Measurements from ENCODE around the gene PCNA. TPM values are rescaled to one million over a fixed set of nuclear protein-coding genes. Genes with fewer than 3 reads are reported as not detected.

The PCNA gene
- total and polyA plus RNA-seq, 12 donors = 23.5 to 106 (median 48.6) TPM

- intact Hi-C loops (cut with DNase I) = no loop called here
- Histone ChIP-seq H3K27me3 (no peaks in the 10 kb centered on the region), H3K4me3 (no peak overlapping the region), H3K4me1 (replicated peaks in 1 of 2) (peaks cover 23 to 24% of the 10 kb centered on the region in 2 donors), H3K27ac (no peak overlapping the region), H3K9me3 (replicated peaks in 1 of 3) (no peaks in the 10 kb centered on the region), H3K36me3 (replicated peaks in 1 of 2) (no peaks in the 10 kb centered on the region)
- 83 to 91% (median 87%) methylated on average over 8 of the region's 8 CpGs for WGBS, 4 donors
- TF ChIP-seq CTCF (IDR thresholded peaks at IDR 0.05) (no peak), POLR2A (IDR thresholded peaks at IDR 0.05) (no peak)
- no peak for DNase-seq
Observed at GRCh38 chr20:5069141-5069806, 50.5 kb downstream of the PCNA start.

- WGBS, 4 donors = 73 to 89% (median 81%) methylated on average over 8 to 9 of the region's 9 CpGs
- H3K36me3 ChIP-seq (replicated peaks in 1 of 2) = no peaks in the 10 kb centered on the region
- intact Hi-C loops (cut with DNase I) = no loop called here
- no peak overlapping the region for H3K4me3 ChIP-seq
- TF ChIP-seq POLR2A (IDR thresholded peaks at IDR 0.05) (no peak), CTCF (IDR thresholded peaks at IDR 0.05) (no peak)
- H3K27ac ChIP-seq = no peak overlapping the region
- no peaks in the 10 kb centered on the region for H3K27me3 ChIP-seq
- peaks cover 11 to 16% of the 10 kb centered on the region in 2 donors for H3K4me1 ChIP-seq (replicated peaks in 1 of 2)
- H3K9me3 ChIP-seq (replicated peaks in 1 of 3) = no peaks in the 10 kb centered on the region
- no peak for DNase-seq
Observed at GRCh38 chr20:5067877-5068645, 51.7 kb downstream of the PCNA start.

GRCh38 chr20:5065879-5066383 lies 53.8 kb downstream of the PCNA start:
- no peak overlapping the region for H3K4me3 ChIP-seq
- no peaks in the 10 kb centered on the region for H3K36me3 ChIP-seq (replicated peaks in 1 of 2)
- H3K27ac ChIP-seq = peak overlapping the region; percentile 55 to 95 (median 94)
- DNase-seq = peak; percentile 94 to 99 (median 98)
- TF ChIP-seq POLR2A (IDR thresholded peaks at IDR 0.05) (peak in 1 of 2 donors; percentile 75), CTCF (IDR thresholded peaks at IDR 0.05) (no peak)
- H3K4me1 ChIP-seq (replicated peaks in 1 of 2) = peaks cover 8 to 13% of the 10 kb centered on the region in 2 donors
- H3K9me3 ChIP-seq (replicated peaks in 1 of 3) = no peaks in the 10 kb centered on the region
- 35 to 48% (median 43%) methylated on average over 4 to 10 of the region's 10 CpGs for WGBS, 4 donors
- intact Hi-C loops (cut with DNase I) = no loop called here
- H3K27me3 ChIP-seq = no peaks in the 10 kb centered on the region

- no peaks in the 10 kb centered on the region for H3K9me3 ChIP-seq (replicated peaks in 1 of 3)
- H3K4me1 ChIP-seq (replicated peaks in 1 of 2) = peaks cover 8 to 13% of the 10 kb centered on the region in 2 donors
- no peaks in the 10 kb centered on the region for H3K27me3 ChIP-seq
- no peaks in the 10 kb centered on the region for H3K36me3 ChIP-seq (replicated peaks in 1 of 2)
- TF ChIP-seq POLR2A (IDR thresholded peaks at IDR 0.05) = peak in 1 of 2 donors; percentile 3
- no peak for TF ChIP-seq CTCF (IDR thresholded peaks at IDR 0.05)
- peak; percentile 39 to 79 (median 72) for DNase-seq
- H3K27ac ChIP-seq = peak overlapping the region; percentile 55 to 95 (median 94)
- no peak overlapping the region for H3K4me3 ChIP-seq
- WGBS, 4 donors = 61 to 79% (median 71%) methylated on average over 3 to 7 of the region's 7 CpGs
- intact Hi-C loops (cut with DNase I) = no loop called here
Observed at GRCh38 chr20:5065166-5065878, 54.4 kb downstream of the PCNA start.

Data from adrenal gland (tissue), 12 donors.